Adrenal gland (tissue), 12 donors: ENCODE data around the gene HMHB1. TPM values are rescaled to one million over a fixed set of nuclear protein-coding genes. Genes with fewer than 3 reads are reported as not detected.

Experiments used
- DNase-seq, 7 donors: peaks; one replicate each; pipeline ENCODE4 v3.0.0-alpha.2; 2019 to 2020
- H3K27ac ChIP-seq, 5 donors: fragments of 200-600 bp; sonication (generic) in 4 of 5; 1 replicate in 3 of 5; 2 replicates in 2 of 5; pipeline versions ENCODE4 v1.5.1 to v1.8.0; 2016 to 2020; ENCODE audit warnings: mild to moderate bottlenecking in 1 of 5
- H3K27me3 ChIP-seq: fragments of 200-600 bp; 2 replicates; pipeline ENCODE4 v1.8.0; 2021
- H3K36me3 ChIP-seq, 2 donors: fragments of 200-600 bp; replicated peaks in 1 of 2; 1 replicate in 1 of 2; 2 replicates in 1 of 2; pipeline versions ENCODE4 v1.5.1 to v1.8.0; 2018 to 2022
- H3K4me1 ChIP-seq, 2 donors: fragments of 200-600 bp; replicated peaks in 1 of 2; 1 replicate in 1 of 2; 2 replicates in 1 of 2; pipeline versions ENCODE4 v1.5.1 to v1.8.0; 2018 to 2021
- H3K4me3 ChIP-seq, 4 donors: fragments of 200-600 bp; sonication (generic) in 3 of 4; one replicate each; pipeline ENCODE4 v1.5.1; 2016 to 2018
- H3K9me3 ChIP-seq, 3 donors: fragments of 200-600 bp; sonication (generic) in 1 of 3; replicated peaks in 1 of 3; 1 replicate in 2 of 3; 2 replicates in 1 of 3; pipeline versions ENCODE4 v1.5.1 to v1.8.0; 2016 to 2021
- POLR2A ChIP-seq, 2 donors: fragments of 450-650 bp; IDR thresholded peaks; one replicate each; pipeline ENCODE4 v1.6.1; 2017; ENCODE audit warnings: antibody characterized with exemption in 2 of 2, mild to moderate bottlenecking in 2 of 2, moderate library complexity in 1 of 2
- WGBS, 4 donors: extraction: QIAGEN DNeasy Blood & Tissue Kit in 2 of 4; methylation state at CpG; one replicate each; pipeline versions ENCODE4 v1.1.5 to v1.1.7; 2013 to 2017; 5-methylcytosine and 5-hydroxymethylcytosine counted together
- intact Hi-C, 2 donors: fragments of 100-400 bp; cut with DNase I; formaldehyde crosslinking; loops; one replicate each; pipeline versions ENCODE4 v1.14.1 to v1.15.0; 2022 to 2023
- polyA plus RNA-seq, 3 donors: library from polyadenylated mRNA; stranded (reverse); fragments of 200-250 nt in 2 of 3; fragments of 350-450 nt in 1 of 3; fragmentation: Illumina TruSeq in 1 of 3; extraction: RNeasy Lipid Tissue Mini Kit (QIAGEN cat#74804) in 1 of 3; gene quantifications; one replicate each; pipeline ENCODE4 v1.2.3, GENCODE V29; 2013 to 2014
- total RNA-seq, 9 donors: library from RNA; depleted of rRNA in 4 of 9; stranded (reverse); fragments of >200 nt in 4 of 9; fragments of 120-200 nt in 1 of 9; fragmentation: NEBNext Ultra II Directional in 1 of 9; extraction: Animal tissue kit (Norgen Biotek cat#: 25700) in 1 of 9; gene quantifications; one replicate each; pipeline versions ENCODE4 v1.1.0 to v1.2.4, GENCODE V29; 2013 to 2023
- TF ChIP-seq, protein P1 (sequence below), 6 experiments: fragments of 450-650 bp in 4 of 6; fragments of 200-600 bp in 2 of 6; sonication (generic) in 1 of 6; IDR thresholded peaks; 1 replicate in 5 of 6; 2 replicates in 1 of 6; pipeline versions ENCODE4 v1.5.1 to v1.8.0; 2016 to 2021; ENCODE audit warnings: antibody characterized with exemption in 6 of 6, mild to moderate bottlenecking in 2 of 6, moderate library complexity in 1 of 6
- donor health status: healthy with polysubstance abuse.
- donor health status: Bipolar disorder and iron deficiency.
- donor health status: DM: yes; HTN: yes; CAD: no.
- donor health status: DM: no; HTN: no; CAD: no.
- donor health status: DM: no; HTN: no; CAD: no.
- donor health status: DM: yes; HTN: yes; CAD: no.

HMHB1 gene
- total and polyA plus RNA-seq, 12 donors: not detected

GRCh38 chr5:143837306-143837848 lies 25.4 kb downstream of the HMHB1 start:
- no peaks in the 10 kb centered on the region for H3K9me3 ChIP-seq
- intact Hi-C loops: no loop called here
- 65 to 75% (median 68%) methylated on average over 7 of the region's 7 CpGs for WGBS, 4 donors
- H3K36me3 ChIP-seq: no peaks in the 10 kb centered on the region
- H3K4me1 ChIP-seq: no peaks in the 10 kb centered on the region
- H3K4me3 ChIP-seq: no peak overlapping the region
- no peak for DNase-seq
- H3K27ac ChIP-seq: no peak overlapping the region
- H3K27me3 ChIP-seq: no peaks in the 10 kb centered on the region
- TF ChIP-seq POLR2A (IDR thresholded peaks at IDR 0.05): no peak
- TF ChIP-seq, protein P1, sequence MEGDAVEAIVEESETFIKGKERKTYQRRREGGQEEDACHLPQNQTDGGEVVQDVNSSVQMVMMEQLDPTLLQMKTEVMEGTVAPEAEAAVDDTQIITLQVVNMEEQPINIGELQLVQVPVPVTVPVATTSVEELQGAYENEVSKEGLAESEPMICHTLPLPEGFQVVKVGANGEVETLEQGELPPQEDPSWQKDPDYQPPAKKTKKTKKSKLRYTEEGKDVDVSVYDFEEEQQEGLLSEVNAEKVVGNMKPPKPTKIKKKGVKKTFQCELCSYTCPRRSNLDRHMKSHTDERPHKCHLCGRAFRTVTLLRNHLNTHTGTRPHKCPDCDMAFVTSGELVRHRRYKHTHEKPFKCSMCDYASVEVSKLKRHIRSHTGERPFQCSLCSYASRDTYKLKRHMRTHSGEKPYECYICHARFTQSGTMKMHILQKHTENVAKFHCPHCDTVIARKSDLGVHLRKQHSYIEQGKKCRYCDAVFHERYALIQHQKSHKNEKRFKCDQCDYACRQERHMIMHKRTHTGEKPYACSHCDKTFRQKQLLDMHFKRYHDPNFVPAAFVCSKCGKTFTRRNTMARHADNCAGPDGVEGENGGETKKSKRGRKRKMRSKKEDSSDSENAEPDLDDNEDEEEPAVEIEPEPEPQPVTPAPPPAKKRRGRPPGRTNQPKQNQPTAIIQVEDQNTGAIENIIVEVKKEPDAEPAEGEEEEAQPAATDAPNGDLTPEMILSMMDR (IDR thresholded peaks at IDR 0.05): no peak

DNA sequence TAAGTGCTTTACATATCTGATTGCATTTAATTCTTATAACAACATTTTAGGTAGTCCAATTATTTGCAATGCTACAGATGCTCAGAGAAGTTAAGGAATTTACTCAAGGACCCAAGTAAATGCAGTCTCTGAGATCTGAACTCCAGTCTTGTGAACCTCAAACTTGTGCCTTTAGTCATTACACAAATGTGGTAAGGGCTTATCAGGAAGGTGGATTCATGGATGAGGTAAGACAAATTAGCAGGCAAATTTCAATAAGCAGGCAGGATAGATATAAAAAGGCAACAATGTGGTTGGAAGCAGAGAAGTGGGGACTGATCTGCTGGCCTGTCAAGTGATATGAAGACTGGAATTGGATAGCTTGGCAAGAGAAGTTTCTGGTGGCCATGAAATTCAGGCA lies 29.5 kb downstream of the HMHB1 start:
- Histone ChIP-seq H3K4me1 (no peaks in the 10 kb centered on the region), H3K9me3 (no peaks in the 10 kb centered on the region), H3K36me3 (no peaks in the 10 kb centered on the region), H3K27me3 (no peaks in the 10 kb centered on the region), H3K4me3 (no peak overlapping the region), H3K27ac (no peak overlapping the region)
- intact Hi-C loops: no loop called here
- TF ChIP-seq, protein P1 (IDR thresholded peaks at IDR 0.05): no peak
- DNase-seq: no peak

DNA sequence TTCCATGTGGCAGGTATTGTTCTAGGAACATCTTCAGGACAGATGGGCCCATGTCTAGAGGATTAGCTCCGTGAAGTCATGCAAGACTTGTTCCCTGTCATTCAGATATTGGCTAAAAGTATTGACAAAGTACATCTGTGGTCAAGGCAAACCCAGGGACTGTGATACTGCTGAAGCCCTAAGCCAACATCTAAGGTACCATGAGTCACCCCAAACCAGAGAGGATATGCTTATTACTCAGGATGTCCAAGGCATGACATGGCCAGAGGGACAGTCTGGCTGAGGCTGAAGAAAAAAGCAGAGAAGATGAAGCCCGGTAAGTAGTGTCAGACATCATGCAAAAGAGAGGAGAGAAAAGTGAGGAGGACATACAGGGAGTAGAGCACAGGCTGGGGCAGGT lies 31.0 kb downstream of the HMHB1 start:
- no peaks in the 10 kb centered on the region for H3K27me3 ChIP-seq
- H3K4me1 ChIP-seq: no peaks in the 10 kb centered on the region
- no peak overlapping the region for H3K4me3 ChIP-seq
- DNase-seq: no peak
- no peaks in the 10 kb centered on the region for H3K36me3 ChIP-seq
- no peak for TF ChIP-seq POLR2A (IDR thresholded peaks at IDR 0.05)
- TF ChIP-seq, protein P1 (IDR thresholded peaks at IDR 0.05): no peak
- H3K9me3 ChIP-seq: no peaks in the 10 kb centered on the region
- 76 to 99% (median 93%) methylated on average over 2 of the region's 2 CpGs for WGBS, 4 donors
- H3K27ac ChIP-seq: no peak overlapping the region
- intact Hi-C loops: no loop called here

DNA sequence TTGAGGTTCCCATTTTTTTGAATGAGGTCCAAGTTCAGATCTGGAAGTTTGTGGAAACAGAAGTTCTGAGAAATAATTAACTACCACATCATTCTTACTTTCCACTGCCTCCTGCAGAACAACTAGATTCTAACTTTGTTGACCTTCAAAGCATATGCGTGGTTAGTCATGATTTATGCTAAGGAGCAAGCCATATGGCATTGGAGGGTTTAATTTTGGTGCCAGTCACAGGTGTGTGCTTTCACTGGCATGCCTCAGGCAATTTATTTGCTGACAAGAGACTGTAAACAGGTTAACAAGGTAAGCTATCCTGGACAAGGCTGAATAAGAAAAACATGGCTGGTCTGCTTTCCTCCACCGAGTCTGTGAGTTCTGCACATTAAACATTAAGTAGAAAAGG lies 31.5 kb downstream of the HMHB1 start:
- 51 to 72% (median 66%) methylated on average over 2 of the region's 2 CpGs for WGBS, 4 donors
- H3K4me1 ChIP-seq: no peaks in the 10 kb centered on the region
- H3K9me3 ChIP-seq: no peaks in the 10 kb centered on the region
- intact Hi-C loops: no loop called here
- H3K4me3 ChIP-seq: no peak overlapping the region
- no peaks in the 10 kb centered on the region for H3K36me3 ChIP-seq
- TF ChIP-seq POLR2A (IDR thresholded peaks at IDR 0.05): no peak
- TF ChIP-seq, protein P1 (IDR thresholded peaks at IDR 0.05): no peak
- no peak overlapping the region for H3K27ac ChIP-seq
- H3K27me3 ChIP-seq: no peaks in the 10 kb centered on the region
- DNase-seq: no peak
